T-helper 1 cell (primary cell): ENCODE measurements around the gene SLC26A3.
"Not testable (repeated sequence)": the region's sequence is repeated elsewhere in the genome, so short reads cannot be mapped to it uniquely, and the experiment has no call there.

ENCODE experiments used
- DNase-seq, 5 donors: peaks; one replicate each; pipeline ENCODE4 v3.0.0-alpha.2; 2012 to 2020
- total RNA-seq, 4 donors: gene quantifications; one replicate each; lab custom pipeline; 2026; lab: John Stamatoyannopoulos, UW

SLC26A3 gene
- total RNA-seq: 0 to 0.08 (median 0) reads per million in 4 donors

- DNase-seq: no peak
Observed at GRCh38 chr7:107803009-107803610, at the start of gene SLC26A3. Gene SLC26A3 (minus strand): TSS chr7:107803223. CDS start chr7:107794509, 8,714 bp downstream.

GRCh38 chr7:107850643-107851042 is 47.6 kb upstream of the SLC26A3 start:
- DNase-seq: no peak

- no peak for DNase-seq
Observed at GRCh38 chr7:107850216-107850615, 47.2 kb upstream of the SLC26A3 start.

GRCh38 chr7:107848211-107848610 is 45.2 kb upstream of the SLC26A3 start:
- not testable (repeated sequence) for DNase-seq

- not testable (repeated sequence) for DNase-seq
Observed at GRCh38 chr7:107847836-107848175, 44.8 kb upstream of the SLC26A3 start.

- no peak for DNase-seq
Observed at GRCh38 chr7:107847168-107847835, 44.3 kb upstream of the SLC26A3 start.

GRCh38 chr7:107846324-107846723 is 43.3 kb upstream of the SLC26A3 start:
- no peak for DNase-seq

GRCh38 chr7:107843184-107843583 is 40.2 kb upstream of the SLC26A3 start:
- no peak for DNase-seq

GRCh38 chr7:107842213-107842612 is 39.2 kb upstream of the SLC26A3 start:
- DNase-seq: no peak

GRCh38 chr7:107838816-107839565 is 36.0 kb upstream of the SLC26A3 start:
- no peak for DNase-seq

- DNase-seq: no peak
Observed at GRCh38 chr7:107838024-107838601, 35.1 kb upstream of the SLC26A3 start.

GRCh38 chr7:107837145-107837512 is 34.1 kb upstream of the SLC26A3 start:
- DNase-seq: no peak

- DNase-seq: no peak
Observed at GRCh38 chr7:107836237-107837144, 33.5 kb upstream of the SLC26A3 start.

GRCh38 chr7:107834401-107834800 is 31.4 kb upstream of the SLC26A3 start:
- DNase-seq: no peak

GRCh38 chr7:107833684-107834106 is 30.7 kb upstream of the SLC26A3 start:
- no peak for DNase-seq

GRCh38 chr7:107830420-107830819 is 27.4 kb upstream of the SLC26A3 start:
- DNase-seq: no peak

GRCh38 chr7:107828540-107828939 is 25.5 kb upstream of the SLC26A3 start:
- no peak for DNase-seq

- no peak for DNase-seq
Observed at GRCh38 chr7:107827501-107827900, 24.5 kb upstream of the SLC26A3 start.

- no peak for DNase-seq
Observed at GRCh38 chr7:107826451-107826850, 23.4 kb upstream of the SLC26A3 start.

GRCh38 chr7:107824858-107825257 is 21.8 kb upstream of the SLC26A3 start:
- no peak for DNase-seq

- no peak for DNase-seq
Observed at GRCh38 chr7:107818622-107819021, 15.6 kb upstream of the SLC26A3 start.

GRCh38 chr7:107816011-107816566 is 13.1 kb upstream of the SLC26A3 start:
- peak in 1 of 5 donors; percentile 11 for DNase-seq
